HG03439 (cell line): ENCODE measurements around the gene SASH3.
"Not testable (repeated sequence)": the region's sequence is repeated elsewhere in the genome, so short reads cannot be mapped to it uniquely, and the experiment has no call there.

ENCODE experiments used
- ATAC-seq: cut with Tn5 transposase; IDR thresholded peaks from one replicate; pipeline ENCODE4 v1.9.1; 2021; ENCODE audit warnings: mild to moderate bottlenecking, moderate library complexity; ENCODE audit not compliant: unreplicated experiment

Gene SASH3

DNA sequence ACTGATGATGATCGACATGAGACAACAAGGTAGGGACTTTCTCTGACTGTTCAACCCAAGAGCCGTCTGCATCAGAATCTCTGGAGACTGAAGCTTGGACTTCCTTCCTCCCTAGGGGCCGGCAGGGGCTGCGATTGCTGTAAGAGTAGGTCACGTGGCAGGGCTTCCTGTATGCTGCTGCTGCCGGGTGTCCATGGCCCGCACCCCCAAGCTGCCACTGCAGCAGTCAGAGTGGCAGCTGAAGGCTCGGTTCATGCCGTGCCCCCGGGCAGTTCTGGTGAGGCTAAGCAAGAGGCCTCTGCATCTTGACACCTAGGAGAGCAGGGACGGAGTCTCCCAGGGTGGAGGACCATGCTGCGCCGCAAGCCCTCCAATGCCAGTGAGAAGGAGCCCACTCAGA is at the start of gene SASH3:
SASH3 (plus strand) TSS at position 203 of the 400 bp plus-strand sequence; CDS start at position 352, 149 bp downstream.
- ATAC-seq = no peak

DNA sequence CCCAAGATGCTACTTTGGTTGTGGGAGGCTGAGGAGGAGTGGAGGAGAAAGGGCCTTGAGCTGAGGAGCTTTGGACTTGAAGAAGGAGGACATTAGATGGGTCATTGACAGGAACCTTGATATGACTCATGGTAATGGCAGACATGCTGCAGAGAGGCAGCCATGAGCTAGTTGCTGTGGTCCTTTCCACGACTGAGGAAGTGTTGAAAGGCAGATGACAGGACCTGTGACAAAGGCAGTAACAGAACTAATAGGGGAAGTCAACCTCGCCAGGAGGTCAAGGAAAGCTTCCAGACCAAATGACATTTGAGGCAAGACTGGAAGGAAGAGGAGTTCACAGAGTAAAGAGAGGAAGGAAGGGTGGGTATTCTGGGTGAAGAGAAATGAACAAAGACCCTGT is 48.5 kb upstream of the SASH3 start:
- no peak for ATAC-seq

DNA sequence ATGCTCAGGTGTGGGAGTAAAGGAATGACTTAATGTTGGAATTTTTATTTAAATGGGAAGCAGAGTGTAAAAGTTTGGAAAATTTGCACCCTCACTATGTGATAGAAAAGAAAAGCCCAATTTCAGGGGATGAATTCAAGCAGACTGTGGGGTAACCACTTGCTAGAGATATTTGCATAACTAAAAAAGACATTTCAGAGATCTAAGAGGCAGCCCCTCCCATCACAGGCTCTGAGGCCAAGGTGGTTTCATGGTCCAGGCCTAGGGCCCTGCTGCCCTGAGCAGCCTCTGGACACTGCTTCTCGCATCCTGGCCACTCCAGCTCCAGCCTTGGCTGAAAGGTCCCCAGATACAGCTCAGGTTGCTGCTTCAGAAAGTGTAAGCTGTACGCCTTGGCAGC is 46.9 kb upstream of the SASH3 start:
- ATAC-seq = no peak

DNA sequence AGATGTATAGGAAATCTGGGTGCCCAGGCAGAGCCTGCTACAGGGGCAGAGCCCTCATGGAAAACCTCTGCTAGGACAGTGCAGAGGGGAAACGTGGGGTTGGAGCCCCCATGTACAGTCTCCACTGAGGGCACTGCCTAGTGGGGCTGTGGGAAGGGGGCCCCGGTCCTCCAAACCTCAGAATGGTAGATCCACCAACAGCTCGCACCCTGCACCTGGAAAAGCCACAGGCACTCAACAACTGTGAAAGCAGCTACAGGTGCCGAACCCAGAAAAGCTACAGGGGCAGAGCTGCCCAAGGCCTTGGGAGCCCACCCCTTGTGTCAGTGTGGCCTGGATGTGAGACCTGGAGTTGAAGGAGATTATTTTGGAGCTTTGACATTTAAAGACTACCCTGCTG is 46.4 kb upstream of the SASH3 start:
- no peak for ATAC-seq

DNA sequence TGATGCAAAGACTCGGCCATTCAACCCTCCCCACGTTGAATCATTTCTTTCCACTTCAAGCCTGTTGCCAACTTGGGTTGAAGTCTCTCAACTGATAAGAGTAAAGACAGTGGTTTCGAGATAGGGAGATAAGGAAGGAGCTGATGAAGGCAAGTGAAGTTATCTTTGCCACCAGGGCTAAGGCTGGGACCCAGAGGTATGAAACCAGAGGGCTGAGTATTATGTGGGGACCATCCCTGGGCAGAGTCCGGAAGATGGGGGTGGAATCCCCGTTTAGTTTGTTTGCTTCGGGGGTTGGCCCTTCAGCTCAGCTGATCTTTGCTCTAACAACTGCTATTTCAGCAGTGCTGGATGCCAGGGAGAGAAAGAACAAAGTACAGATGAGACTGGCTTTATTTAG is 43.3 kb upstream of the SASH3 start:
- no peak for ATAC-seq

DNA sequence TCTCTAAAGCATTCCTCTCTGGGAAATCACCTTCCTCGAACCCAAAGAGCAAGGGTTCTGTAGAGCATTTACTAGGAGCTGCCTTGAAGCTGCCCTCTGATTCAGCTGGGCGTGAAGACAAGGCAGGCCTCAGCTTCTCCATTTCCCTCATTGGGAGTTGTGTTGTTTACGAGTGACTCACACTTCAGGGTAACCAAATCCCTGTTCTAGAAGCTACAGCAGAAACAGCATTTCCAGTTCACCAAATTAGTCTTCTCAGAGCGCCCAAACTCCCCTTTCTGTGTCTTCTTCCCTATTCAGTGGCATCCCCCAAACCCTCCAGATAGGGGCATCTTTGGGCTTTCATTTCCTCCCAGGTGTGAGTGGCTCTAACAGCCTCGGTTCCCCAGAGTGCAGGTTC is 41.8 kb upstream of the SASH3 start:
- ATAC-seq = no peak

DNA sequence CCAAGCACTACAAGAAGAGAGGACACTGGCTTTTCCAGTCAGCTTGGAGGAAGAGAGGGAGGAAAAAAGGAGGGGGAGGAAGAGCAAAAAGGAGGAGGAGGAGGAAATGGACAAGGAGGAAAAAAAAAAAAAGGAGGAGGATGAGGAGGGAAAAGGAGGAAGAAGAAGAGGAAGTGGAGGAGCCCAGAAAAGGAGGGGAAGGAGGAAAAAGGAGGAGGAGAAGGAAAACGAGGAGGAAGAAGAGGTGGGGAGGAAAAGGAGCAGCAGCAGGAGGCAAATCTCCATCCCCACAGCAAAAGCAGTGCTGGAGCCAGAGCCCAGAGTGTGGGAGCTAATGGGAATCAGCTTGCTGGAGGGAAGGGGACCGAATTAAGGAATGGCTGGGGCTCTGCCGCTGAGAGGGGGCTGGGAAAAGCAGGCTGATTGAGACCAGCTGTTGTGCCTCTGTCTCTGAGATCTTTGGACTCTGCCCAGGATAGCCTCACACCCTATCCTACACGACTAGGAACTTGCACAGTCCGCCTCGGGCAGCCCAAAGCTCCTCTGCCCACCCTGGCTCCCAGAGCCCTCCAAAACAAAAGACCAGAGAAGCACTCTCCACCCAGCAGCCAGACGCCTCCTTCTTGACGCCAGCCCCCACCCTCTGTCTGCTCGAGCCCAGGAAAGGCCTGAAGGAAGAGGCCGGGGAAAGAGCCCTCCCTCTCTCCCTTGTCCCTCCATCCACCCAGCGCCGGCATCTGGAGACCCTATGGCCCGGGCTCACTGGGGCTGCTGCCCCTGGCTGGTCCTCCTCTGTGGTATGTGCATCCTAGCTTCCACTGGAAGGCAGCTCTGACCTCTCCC is 41.1 kb upstream of the SASH3 start, which contains the start of gene XPNPEP2:
XPNPEP2 (plus strand) TSS at position 514 of the 843 bp plus-strand sequence; CDS start at position 749, 235 bp downstream.
- ATAC-seq = no peak

DNA sequence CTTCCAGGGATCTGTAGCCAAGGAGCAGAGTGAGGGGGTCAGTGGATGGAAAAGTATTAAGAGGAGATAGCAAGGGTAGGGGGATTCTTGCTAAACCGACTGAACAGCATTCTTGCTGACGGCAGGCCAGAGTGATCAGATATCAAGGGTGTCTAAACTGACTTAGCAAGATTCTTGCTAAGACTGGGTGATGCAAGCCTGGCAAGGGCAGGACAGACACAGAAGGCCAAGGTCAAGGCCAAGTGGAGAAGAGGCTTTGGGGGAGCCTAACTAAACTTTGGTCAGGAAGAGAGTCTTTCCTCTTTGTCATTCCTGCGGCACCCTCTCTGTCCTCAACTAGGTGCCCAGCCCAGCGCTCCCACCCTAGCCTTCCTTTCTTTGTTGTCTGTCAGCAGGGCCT is 40.2 kb upstream of the SASH3 start:
- no peak for ATAC-seq

DNA sequence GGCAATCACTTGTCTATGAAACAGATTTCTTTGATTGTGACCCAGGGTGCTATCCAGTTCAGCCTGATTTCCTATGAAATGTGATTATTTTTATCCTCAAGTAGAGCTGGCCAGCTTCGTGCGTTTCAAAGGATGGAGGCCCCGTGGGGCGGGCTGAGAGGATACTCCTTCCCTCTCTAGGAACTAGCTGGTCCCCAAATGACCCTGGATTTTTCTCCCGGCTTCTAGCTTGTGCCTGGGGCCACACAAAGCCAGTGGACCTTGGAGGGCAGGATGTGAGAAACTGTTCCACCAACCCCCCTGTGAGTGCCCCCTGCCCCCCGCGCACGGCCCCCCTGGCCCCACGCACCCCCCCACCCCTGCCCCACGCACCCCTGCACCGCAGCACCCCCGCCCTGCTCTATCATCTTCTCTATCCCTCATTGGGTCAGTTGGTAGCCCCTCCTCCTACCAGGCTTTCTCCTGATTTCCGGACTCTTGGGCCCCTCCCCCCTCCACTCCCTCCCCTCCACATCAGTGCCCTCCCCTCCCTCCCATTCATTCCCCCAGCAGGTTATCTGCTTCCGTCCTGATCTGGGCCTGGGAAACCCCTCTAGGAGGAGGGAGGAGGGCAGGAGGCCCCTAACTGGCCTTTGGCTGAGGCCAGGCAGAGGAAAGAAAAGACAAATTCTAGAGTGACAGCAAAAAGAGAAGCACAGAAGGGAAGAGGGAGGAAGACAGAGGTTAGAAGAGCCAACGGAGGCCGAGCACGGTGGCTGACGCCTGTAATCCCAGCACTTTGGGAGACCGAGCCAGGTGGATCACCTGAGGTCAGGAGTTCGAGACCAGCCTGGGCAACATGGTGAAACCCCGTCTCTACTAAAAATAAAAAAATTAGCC is 37.6 kb upstream of the SASH3 start:
- no peak for ATAC-seq

DNA sequence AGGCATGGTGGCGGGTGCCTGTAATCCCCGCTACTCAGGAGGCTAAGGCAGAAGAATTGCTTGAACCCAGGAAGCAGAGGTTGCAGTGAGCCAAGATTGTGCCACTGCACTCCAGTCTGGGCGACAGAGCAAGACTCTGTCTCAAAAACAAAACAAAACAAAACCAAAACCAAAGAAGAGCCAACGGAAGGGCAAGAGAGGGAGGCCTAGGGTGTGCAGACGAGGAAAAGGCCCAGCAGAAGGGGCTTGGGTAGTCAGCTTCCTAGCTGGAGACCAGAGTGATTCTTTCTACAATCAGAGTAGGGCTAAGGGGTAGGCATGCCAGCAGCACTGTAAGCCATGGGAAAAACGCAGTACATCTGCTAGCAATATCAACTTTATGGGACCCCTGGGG is 37.0 kb upstream of the SASH3 start:
- ATAC-seq = not testable (repeated sequence)

DNA sequence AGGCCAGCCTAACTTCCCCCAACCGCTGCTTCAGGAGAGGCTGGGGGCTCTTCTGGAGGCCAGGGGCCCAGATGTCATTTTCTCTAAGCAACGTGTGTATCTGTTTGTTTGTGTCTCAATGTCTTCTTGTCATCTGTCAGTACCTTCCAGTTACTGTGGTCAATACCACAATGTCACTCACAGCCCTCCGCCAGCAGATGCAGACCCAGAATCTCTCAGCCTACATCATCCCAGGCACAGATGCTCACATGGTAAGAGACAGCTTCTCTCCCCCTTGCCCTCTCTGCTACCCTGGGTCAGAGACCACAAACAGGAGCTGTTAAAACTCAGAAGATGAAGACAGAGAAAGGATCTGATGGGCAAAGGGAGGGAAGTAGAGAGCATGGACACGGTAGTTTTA is 35.9 kb upstream of the SASH3 start:
- no peak for ATAC-seq

DNA sequence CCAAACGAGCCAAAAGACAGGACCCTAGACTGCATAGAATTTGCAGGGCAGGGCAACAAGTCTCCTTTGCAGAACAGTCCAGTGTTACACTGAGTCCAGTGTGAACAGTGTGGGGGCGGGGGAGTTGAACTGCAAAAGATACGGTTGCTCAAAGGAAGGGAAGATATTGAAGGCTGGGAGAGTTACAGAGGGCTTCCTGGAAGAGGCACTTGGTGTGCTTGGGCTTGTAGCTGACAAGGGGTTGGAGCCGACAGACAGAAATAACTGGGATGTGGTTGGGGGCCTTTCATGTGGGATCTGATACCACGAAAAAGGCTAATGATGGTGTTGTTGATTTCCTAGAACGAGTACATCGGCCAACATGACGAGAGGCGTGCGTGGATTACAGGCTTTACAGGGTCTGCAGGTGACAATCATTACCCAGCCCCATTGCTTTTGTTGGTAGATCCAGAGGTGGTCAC is 34.9 kb upstream of the SASH3 start:
- no peak for ATAC-seq

DNA sequence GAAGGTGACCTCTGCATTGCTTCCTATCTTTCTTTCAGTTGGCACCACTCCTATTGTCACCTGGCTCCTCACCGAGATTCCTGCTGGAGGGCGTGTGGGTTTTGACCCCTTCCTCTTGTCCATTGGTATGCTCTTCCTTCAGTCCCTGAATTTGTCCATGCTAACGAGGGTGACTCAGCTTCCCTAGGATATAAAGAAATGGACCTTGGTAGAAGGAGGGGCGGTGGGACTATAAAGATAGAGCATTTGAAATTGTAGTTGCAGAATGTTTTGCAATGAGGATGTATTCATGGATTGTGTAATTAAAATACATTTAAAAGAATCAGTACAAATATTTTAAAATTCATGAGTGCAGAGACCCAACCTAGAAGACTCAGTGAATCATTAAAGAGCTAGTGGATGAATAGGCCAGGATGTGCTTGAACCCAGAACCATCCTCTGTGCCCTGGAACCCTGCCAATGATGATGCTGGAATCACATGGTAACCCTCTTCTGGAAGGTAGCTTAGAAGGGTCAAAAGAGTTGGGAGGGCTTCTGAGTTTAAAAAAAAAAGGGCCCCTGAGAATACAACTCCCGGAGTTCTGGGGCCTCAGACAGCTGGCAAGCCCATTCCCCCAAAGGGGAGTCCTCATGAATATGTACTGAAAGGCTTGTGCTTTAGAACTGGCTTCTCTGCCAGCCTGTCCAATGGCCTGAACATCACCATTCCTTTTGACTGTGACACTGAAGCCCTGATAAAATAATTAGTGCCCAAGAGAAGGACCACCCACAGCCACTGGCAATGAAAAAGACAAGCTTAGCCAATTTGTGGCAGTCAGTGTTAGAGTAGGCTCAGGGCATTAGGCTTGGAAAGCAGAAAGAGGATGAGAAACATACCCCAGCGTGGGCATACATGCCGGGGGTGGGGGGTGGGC is 32.9 kb upstream of the SASH3 start:
- ATAC-seq = no peak

DNA sequence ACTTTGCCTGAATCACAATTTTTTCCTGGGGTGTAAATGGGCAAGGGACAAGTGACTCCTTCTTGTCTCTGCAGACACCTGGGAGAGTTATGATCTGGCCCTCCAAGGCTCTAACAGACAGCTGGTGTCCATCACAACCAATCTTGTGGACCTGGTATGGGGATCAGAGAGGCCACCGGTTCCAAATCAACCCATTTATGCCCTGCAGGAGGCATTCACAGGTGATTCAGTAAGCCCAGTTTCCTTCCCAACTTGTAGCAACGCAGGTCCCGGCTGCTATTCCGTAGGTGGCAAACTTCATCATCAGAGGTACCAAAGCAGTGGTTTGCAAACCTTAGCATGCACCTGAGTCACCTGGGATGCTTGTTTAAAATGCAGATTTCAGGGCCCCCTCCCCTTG is 32.2 kb upstream of the SASH3 start:
- no peak for ATAC-seq

DNA sequence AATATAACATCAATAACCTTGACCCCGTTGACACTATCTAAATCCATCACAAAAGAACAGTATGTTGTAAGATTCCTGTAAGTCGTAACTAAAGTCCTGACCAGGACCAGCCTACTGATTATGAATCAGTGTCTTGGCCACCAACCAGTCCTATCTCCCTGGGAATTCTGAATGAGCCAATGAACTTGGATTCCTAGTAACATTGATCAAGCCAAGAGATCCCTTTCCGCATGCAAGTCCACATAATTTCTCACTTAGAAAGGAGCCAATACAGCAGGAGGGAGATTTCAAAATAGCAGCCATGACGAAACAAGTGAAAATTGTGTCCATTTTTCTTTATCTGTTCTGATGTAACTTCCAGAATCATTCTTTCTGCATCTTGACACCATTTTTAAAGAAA is 31.4 kb upstream of the SASH3 start:
- ATAC-seq = no peak

DNA sequence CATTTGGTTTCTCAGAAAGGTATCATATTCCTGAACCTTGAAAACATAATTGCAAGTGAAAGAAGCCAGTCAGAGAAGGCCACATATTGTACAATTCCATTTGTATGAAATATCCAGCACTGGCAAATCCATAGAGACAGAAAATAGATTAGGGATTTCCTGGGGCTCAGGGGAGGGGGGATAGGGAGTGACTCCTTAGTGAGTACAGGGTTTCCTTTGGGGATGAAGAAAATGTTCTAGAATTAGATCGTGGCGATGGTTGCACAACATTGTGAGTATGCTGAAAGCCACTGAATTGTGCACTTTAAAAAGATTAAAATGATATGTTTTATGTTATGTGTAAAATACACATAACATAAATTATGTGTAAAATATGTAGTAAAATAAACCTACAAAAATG is 30.7 kb upstream of the SASH3 start:
- ATAC-seq = no peak

DNA sequence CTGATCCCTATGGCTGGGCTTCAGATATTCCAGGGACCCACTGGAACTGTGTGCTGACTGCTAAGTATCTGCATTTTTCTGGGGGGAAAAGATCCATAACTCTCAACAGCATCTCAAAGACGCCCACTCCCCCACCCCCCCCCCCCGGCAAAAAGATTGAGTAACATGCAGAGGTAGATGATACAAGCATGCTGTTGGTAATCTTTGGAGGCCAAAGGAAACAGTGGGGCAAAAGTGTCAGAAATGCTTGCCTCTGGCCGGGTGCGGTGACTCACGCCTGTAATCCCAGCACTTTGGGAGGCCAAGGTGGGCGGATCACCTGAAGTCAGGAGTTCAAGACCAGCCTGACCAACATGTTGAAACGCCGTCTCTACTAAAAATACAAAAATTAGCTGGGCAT is 28.8 kb upstream of the SASH3 start:
- no peak for ATAC-seq

DNA sequence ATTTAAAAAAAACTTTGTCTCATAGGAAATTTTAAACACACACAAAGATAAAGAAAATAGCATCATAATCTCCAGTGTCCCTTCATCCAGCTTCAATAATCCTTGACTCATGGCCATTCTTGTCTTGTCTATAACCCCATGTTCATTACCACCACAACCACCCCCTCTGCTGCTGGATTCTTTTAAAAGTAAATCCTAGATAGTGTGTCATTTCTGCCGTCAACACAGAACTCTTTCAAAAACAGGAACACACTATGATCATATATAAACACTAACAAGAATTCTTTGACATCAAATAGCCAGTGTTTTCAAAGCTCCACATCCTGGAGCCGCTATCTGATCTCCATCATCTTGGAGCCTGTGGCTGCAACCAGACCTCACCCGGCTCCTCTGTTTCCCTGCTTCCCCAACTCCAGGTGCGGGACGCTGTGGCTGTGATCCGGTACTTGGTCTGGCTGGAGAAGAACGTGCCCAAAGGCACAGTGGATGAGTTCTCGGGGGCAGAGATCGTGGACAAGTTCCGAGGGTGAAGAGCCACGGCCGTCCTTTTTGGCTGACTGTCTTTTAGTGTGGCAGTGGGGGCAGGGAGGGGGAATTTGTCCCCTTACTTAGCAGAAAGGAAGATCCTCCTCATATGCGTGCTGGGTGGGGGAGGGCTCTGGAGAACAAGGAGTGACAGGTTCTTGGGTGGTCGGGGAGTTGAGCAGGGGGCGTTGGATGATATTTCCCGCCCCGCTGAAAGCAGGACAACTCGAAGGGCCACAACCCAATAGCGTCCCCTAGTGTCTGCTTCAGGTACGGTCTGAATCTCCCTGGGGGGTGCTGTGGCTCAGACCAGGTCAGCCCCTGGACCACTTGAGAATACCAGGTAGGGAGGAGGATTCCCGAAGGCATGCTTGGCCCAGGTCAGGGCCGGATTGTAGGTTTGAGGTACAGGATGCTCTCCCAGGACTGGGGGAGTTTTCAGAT is 25.4 kb upstream of the SASH3 start:
- no peak for ATAC-seq

DNA sequence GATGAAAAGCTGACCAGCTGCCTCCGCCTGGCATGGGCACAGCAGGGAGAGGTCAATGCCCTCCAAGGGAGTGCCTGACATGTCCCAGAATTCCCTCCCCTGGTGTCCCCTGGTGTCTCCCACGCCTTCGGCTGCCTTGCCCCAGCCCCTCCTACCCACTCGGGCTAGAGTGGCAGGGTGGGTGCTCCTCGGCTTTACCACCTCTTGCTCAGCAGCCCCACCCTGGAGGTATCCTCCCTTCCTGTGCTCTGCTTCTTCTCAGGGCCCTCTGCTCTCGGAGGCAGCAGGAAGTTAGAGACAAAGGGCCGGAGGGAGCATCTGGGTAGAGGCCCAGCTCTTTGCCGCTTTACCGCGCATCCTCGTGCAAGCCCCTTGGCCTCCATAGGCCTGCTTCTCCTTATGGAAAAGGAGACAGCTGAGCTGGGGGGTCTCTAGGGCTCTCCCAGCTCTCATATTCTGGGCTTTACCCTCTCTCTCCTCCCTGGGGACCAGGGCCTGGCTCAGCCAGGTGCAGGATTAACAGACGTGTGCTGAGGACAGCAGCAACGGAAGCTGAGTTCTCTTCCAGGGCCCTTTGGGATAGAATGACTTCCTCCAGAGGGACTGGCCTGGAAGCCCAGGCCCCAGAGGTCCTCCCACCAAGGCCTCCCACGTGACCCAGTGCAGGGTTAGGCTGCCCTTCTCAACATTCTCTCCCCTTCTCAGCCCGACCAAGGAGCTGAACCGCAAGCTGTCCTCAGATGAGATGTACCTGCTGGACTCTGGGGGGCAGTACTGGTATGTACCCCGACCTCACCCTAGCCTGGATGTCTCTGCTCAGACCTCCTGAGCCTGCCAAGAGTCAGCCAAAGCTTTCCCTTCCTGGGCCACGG is 23.7 kb upstream of the SASH3 start:
- no peak for ATAC-seq
